ENCODE measurements around the gene PDE4D.

- TF ChIP-seq CSDC2 (CRISPR knock-in tag; IDR thresholded peaks at IDR 0.05) = no peak
- TF ChIP-seq ESRRG (CRISPR knock-in tag; IDR thresholded peaks at IDR 0.05) = no peak
- no peak for TF ChIP-seq SNAI2 (CRISPR knock-in tag; IDR thresholded peaks at IDR 0.05)
- no peak for TF ChIP-seq RARB (CRISPR knock-in tag; IDR thresholded peaks at IDR 0.05)
- TF ChIP-seq ZFP3 (CRISPR knock-in tag; IDR thresholded peaks at IDR 0.05) = no peak
- TF ChIP-seq ZC3H10 (CRISPR knock-in tag; IDR thresholded peaks at IDR 0.05) = no peak
- no peak for TF ChIP-seq ZFP30 (CRISPR knock-in tag; IDR thresholded peaks at IDR 0.05)
- TF ChIP-seq, protein P1, sequence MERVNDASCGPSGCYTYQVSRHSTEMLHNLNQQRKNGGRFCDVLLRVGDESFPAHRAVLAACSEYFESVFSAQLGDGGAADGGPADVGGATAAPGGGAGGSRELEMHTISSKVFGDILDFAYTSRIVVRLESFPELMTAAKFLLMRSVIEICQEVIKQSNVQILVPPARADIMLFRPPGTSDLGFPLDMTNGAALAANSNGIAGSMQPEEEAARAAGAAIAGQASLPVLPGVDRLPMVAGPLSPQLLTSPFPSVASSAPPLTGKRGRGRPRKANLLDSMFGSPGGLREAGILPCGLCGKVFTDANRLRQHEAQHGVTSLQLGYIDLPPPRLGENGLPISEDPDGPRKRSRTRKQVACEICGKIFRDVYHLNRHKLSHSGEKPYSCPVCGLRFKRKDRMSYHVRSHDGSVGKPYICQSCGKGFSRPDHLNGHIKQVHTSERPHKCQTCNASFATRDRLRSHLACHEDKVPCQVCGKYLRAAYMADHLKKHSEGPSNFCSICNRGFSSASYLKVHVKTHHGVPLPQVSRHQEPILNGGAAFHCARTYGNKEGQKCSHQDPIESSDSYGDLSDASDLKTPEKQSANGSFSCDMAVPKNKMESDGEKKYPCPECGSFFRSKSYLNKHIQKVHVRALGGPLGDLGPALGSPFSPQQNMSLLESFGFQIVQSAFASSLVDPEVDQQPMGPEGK (CRISPR knock-in tag; IDR thresholded peaks at IDR 0.05; ENCODE audit: borderline replicate concordance) = no peak
- TF ChIP-seq ISL1 (CRISPR knock-in tag; IDR thresholded peaks at IDR 0.05) = no peak
- no peak for TF ChIP-seq POU6F1 (CRISPR knock-in tag; IDR thresholded peaks at IDR 0.05; ENCODE audit: borderline replicate concordance, low read depth)
These were observed 166.3 kb downstream of the PDE4D start for GRCh38 chr5:59727186-59727585.

All from SK-N-SH treated with all-trans-retinoic acid at 6 μM for 48 hours (cell line).